ENCODE data around the gene NCAM1. TPM values are rescaled to one million over a fixed set of nuclear protein-coding genes. Genes with fewer than 3 reads are reported as not detected.
A peak's percentile ranks its signal among the peaks of the same experiment; 100 is the strongest.

Gene NCAM1
- total RNA-seq, 2 donors from 2014 or later, result 0.60 TPM; not detected in 1

DNA sequence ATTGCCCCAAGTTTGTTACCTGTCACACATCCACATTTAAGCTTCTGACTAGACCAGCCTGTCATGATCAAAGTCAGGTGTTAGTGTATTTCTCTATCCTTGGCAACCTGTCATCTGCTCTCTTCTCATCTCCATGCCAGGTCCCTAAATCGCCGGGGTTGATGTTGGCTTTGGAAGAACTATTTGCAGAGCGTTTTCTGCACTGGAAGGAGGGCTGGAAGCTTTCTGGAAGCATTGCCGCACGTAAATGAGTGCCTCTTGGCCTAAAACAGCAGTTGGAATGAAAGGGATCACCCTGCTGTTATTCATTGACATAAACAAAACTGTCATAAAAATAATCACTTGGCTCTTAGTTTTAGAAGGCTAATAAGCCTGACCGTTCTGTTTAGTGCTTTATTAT, 354.6 kb downstream of the NCAM1 start:
- H3K4me3 Mint-ChIP-seq, result peak overlapping the region; percentile 81
- peaks cover 5 to 8% of the 10 kb centered on the region in 2 donors for H3K36me3 Mint-ChIP-seq (ENCODE audit: insufficient read depth in 2 of 2)
- ATAC-seq (replicated peaks in 1 of 2) (no peak), DNase-seq (no peak)
- H3K27ac Mint-ChIP-seq, result no peak overlapping the region
- H3K4me1 Mint-ChIP-seq (ENCODE audit: low read depth), result peaks cover 18% of the 10 kb centered on the region
- peaks cover 0 to 3% of the 10 kb centered on the region in 2 donors for H3K9me3 Mint-ChIP-seq
- no peaks in the 10 kb centered on the region for H3K27me3 Mint-ChIP-seq (ENCODE audit: low read depth)

GRCh38 chr11:113316256-113316655, 355.0 kb downstream of the NCAM1 start:
- peaks cover 5 to 8% of the 10 kb centered on the region in 2 donors for H3K36me3 Mint-ChIP-seq (ENCODE audit: insufficient read depth in 2 of 2)
- no peak overlapping the region for H3K27ac Mint-ChIP-seq
- no peak for DNase-seq
- peaks cover 18% of the 10 kb centered on the region for H3K4me1 Mint-ChIP-seq (ENCODE audit: low read depth)
- peak overlapping the region in 1 of 2 donors; percentile 14 for H3K4me3 Mint-ChIP-seq
- peaks cover 0 to 3% of the 10 kb centered on the region in 2 donors for H3K9me3 Mint-ChIP-seq
- no peak for ATAC-seq (replicated peaks in 1 of 2)
- H3K27me3 Mint-ChIP-seq (ENCODE audit: low read depth), result no peaks in the 10 kb centered on the region

DNA sequence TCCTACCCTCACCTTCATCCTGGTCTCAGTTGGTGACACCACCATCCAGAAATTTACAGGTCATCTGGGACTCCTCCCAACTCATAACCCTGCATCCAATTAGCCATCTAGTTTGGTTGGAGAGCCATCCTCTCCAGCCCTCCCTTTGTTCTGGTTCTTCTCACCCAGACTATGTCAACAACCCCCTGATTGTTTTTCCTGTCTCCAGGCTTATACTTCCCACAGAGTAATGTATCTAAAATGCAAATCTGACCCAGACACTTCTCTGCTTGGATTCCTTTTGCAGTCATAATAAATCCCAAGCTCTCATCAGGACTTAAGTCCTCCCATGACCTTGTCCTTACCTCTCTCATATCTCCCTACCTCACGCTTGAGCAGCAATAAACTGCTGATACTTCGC, 356.1 kb downstream of the NCAM1 start:
- ATAC-seq (replicated peaks in 1 of 2) (no peak), DNase-seq (no peak)
- Mint-ChIP-seq H3K36me3 (ENCODE audit: insufficient read depth in 2 of 2) (peaks cover 5 to 8% of the 10 kb centered on the region in 2 donors), H3K27ac (no peak overlapping the region), H3K4me1 (ENCODE audit: low read depth) (peaks cover 18% of the 10 kb centered on the region), H3K9me3 (peaks cover 0 to 3% of the 10 kb centered on the region in 2 donors), H3K4me3 (no peak overlapping the region), H3K27me3 (ENCODE audit: low read depth) (no peaks in the 10 kb centered on the region)

DNA sequence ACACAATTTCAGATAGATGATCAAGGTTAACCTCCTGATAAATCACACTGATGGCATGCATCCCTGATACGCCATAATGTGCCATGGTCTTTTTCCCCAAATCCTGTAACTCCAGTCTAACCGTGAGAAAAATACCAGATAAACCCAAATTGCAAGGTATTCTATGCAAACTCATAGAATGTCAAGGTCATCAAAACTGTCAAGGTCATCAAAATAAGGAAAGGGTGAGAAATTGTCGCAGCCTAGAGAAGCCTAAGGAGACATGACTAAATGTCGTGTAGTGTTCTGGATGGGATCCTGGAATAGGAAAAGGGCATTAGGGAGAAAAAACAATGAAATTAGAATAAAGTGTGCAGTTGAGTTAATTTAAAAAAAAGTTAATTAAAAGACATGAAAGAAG, 357.9 kb downstream of the NCAM1 start:
- no peak overlapping the region for H3K4me3 Mint-ChIP-seq
- no peak overlapping the region for H3K27ac Mint-ChIP-seq
- DNase-seq (no peak), ATAC-seq (replicated peaks in 1 of 2) (no peak)
- no peaks in the 10 kb centered on the region for H3K27me3 Mint-ChIP-seq (ENCODE audit: low read depth)
- peaks cover 0 to 3% of the 10 kb centered on the region in 2 donors for H3K9me3 Mint-ChIP-seq
- peaks cover 5 to 8% of the 10 kb centered on the region in 2 donors for H3K36me3 Mint-ChIP-seq (ENCODE audit: insufficient read depth in 2 of 2)
- H3K4me1 Mint-ChIP-seq (ENCODE audit: low read depth), result peaks cover 9% of the 10 kb centered on the region

DNA sequence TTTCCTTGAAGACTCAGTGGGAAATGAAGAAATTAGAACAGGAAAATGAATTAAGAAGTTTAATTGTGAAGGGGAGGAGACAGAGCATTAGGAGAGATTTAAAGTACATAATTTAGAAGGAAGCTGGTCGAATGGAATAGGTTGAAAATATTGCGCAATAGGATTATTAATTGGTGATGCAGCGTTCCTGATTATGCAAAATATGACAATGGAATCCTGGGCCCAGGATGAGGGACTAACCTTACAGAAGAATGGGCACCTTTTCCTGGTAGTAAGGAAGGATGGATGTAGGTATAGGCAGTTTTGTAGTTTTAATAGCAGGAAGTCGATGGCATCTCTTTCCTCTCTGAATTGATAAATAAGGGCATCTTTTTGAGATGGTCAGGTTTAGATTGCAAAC, 360.9 kb downstream of the NCAM1 start:
- Mint-ChIP-seq H3K36me3 (ENCODE audit: insufficient read depth in 2 of 2) (peaks cover 5 to 8% of the 10 kb centered on the region in 2 donors), H3K4me1 (ENCODE audit: low read depth) (no peaks in the 10 kb centered on the region), H3K27ac (peak overlapping the region; percentile 7), H3K27me3 (ENCODE audit: low read depth) (no peaks in the 10 kb centered on the region), H3K9me3 (peaks cover 0 to 3% of the 10 kb centered on the region in 2 donors), H3K4me3 (no peak overlapping the region)
- ATAC-seq (replicated peaks in 1 of 2) (no peak), DNase-seq (no peak)

DNA sequence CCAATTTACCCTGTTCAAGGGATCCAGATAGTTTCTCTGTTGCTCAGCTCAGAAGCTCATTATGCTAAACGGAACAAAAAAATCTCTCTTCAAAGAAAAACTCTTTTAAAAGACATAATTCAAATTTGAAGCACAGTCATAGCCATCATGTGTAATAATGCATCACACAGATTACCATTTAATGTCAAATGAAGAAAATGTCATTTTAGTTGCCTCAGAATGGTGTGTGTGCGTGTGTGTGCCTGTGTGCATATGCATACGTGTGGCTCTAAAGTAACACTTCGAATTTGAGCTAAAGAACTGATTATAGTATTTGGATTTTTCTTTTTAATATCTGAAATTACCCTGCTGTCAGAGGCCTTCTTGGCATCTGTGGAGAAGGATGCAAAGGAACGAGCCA, 363.0 kb downstream of the NCAM1 start:
- no peak overlapping the region for H3K4me3 Mint-ChIP-seq
- no peak overlapping the region for H3K27ac Mint-ChIP-seq
- H3K9me3 Mint-ChIP-seq, result no peaks in the 10 kb centered on the region
- no peak for DNase-seq
- H3K4me1 Mint-ChIP-seq (ENCODE audit: low read depth), result no peaks in the 10 kb centered on the region
- ATAC-seq (replicated peaks in 1 of 2), result no peak
- H3K36me3 Mint-ChIP-seq (ENCODE audit: insufficient read depth in 2 of 2), result peaks cover 0 to 3% of the 10 kb centered on the region in 2 donors
- H3K27me3 Mint-ChIP-seq (ENCODE audit: low read depth), result no peaks in the 10 kb centered on the region
